DOHH2 (cell line): ENCODE measurements around the gene SLC37A1.

Experiments used
- H3F3A ChIP-seq: fragments of 200-600 bp; sonication (generic), shearing (Covaris generic); 2 replicates; pipeline ENCODE4 v1.6.0; 2016; ENCODE audit warnings: antibody characterized with exemption, mild to moderate bottlenecking; ENCODE audit not compliant: control insufficient read depth, insufficient read depth
- H3K27ac ChIP-seq: fragments of 200-600 bp; sonication (generic); 2 replicates; pipeline ENCODE4 v1.5.1; 2014; ENCODE audit warnings: low read depth, mild to moderate bottlenecking, low read length, moderate library complexity
- H3K27me3 ChIP-seq: fragments of 200-600 bp; sonication (generic); 2 replicates; pipeline ENCODE4 v1.6.1; 2014; ENCODE audit warnings: mild to moderate bottlenecking, low read length, mixed read lengths; ENCODE audit not compliant: control insufficient read depth
- H3K36me3 ChIP-seq: fragments of 200-600 bp; sonication (generic); 2 replicates; pipeline ENCODE4 v1.6.1; 2014; ENCODE audit warnings: mild to moderate bottlenecking, low read length, moderate library complexity, mixed read lengths; ENCODE audit not compliant: control insufficient read depth
- H3K4me1 ChIP-seq: fragments of 200-600 bp; sonication (generic); 2 replicates; pipeline ENCODE4 v1.6.1; 2014; ENCODE audit warnings: mild to moderate bottlenecking, low read length, mixed read lengths; ENCODE audit not compliant: control insufficient read depth
- H3K4me2 ChIP-seq: fragments of 200-600 bp; sonication (generic); 2 replicates; pipeline ENCODE4 v1.6.0; 2014; ENCODE audit warnings: mild to moderate bottlenecking, low read length, moderate library complexity
- H3K4me3 ChIP-seq: fragments of 200-600 bp; sonication (generic); 2 replicates; pipeline ENCODE4 v1.5.1; 2014; ENCODE audit warnings: mild to moderate bottlenecking, low read length, mixed read lengths
- H3K79me2 ChIP-seq: fragments of 200-600 bp; sonication (generic); 2 replicates; pipeline ENCODE4 v1.6.1; 2014; ENCODE audit warnings: mild to moderate bottlenecking, low read length, mixed read lengths; ENCODE audit not compliant: control insufficient read depth
- H3K9me2 ChIP-seq: fragments of 200-600 bp; sonication (generic); replicated peaks from 2 replicates; pipeline ENCODE4 v1.6.1; 2014; ENCODE audit warnings: mild to moderate bottlenecking, low read length, mixed read lengths; ENCODE audit not compliant: control insufficient read depth
- H3K9me3 ChIP-seq: fragments of 200-600 bp; sonication (generic); 2 replicates; pipeline ENCODE4 v1.6.1; 2014; ENCODE audit warnings: antibody characterized with exemption, low read length, mixed read lengths; ENCODE audit not compliant: control insufficient read depth, insufficient read depth
- H4K20me1 ChIP-seq: fragments of 200-600 bp; sonication (generic); 2 replicates; pipeline ENCODE4 v1.6.0; 2014; ENCODE audit warnings: low read depth, mild to moderate bottlenecking, antibody characterized with exemption, low read length, moderate library complexity; ENCODE audit not compliant: control insufficient read depth, insufficient read depth
- CTCF ChIP-seq: fragments of 200-600 bp; sonication (generic); IDR thresholded peaks from one replicate; pipeline ENCODE4 v1.5.1; 2014; ENCODE audit warnings: antibody characterized with exemption, mild to moderate bottlenecking, low read depth, low read length; ENCODE audit not compliant: poor library complexity, severe bottlenecking
- EZH2phosphoT487 ChIP-seq: fragments of 200-600 bp; sonication (generic); IDR thresholded peaks from 2 replicates; pipeline ENCODE4 v1.6.1; 2017; ENCODE audit warnings: borderline replicate concordance, mild to moderate bottlenecking, antibody characterized with exemption, low read length, moderate library complexity, mixed read lengths

The SLC37A1 gene

GRCh38 chr21:42521384-42521783, 7.7 kb downstream of the SLC37A1 start:
- Histone ChIP-seq H4K20me1 (0 out of 2 replicates have a peak, but pooled peaks cover under 1% of the 10 kb centered on the region), H3K4me1 (peaks cover 57% of the 10 kb centered on the region), H3K36me3 (peaks cover 93% of the 10 kb centered on the region), H3K27me3 (no peaks in the 10 kb centered on the region), H3K9me3 (no peaks in the 10 kb centered on the region), H3K27ac (peak overlapping the region; percentile 2; the same call in 1 of the 2 replicates), H3F3A (peaks cover 23% of the 10 kb centered on the region), H3K4me2 (peak overlapping the region; percentile 29), H3K79me2 (peaks cover 72% of the 10 kb centered on the region), H3K9me2 (no peaks in the 10 kb centered on the region), H3K4me3 (no peak overlapping the region)
- TF ChIP-seq EZH2phosphoT487, result no peak
- TF ChIP-seq CTCF, result no peak

- peaks cover 72% of the 10 kb centered on the region for H3K79me2 ChIP-seq
- no peaks in the 10 kb centered on the region for H4K20me1 ChIP-seq
- H3K27ac ChIP-seq, result peak overlapping the region; percentile 2; the same call in 1 of the 2 replicates
- H3K27me3 ChIP-seq, result no peaks in the 10 kb centered on the region
- H3K4me1 ChIP-seq, result peaks cover 57% of the 10 kb centered on the region
- H3F3A ChIP-seq, result peaks cover 23% of the 10 kb centered on the region
- no peak for TF ChIP-seq CTCF
- no peaks in the 10 kb centered on the region for H3K9me3 ChIP-seq
- H3K4me3 ChIP-seq, result no peak overlapping the region
- H3K4me2 ChIP-seq, result peak overlapping the region; percentile 29
- peaks cover 93% of the 10 kb centered on the region for H3K36me3 ChIP-seq
- no peaks in the 10 kb centered on the region for H3K9me2 ChIP-seq
Observed at GRCh38 chr21:42521805-42522204, 8.2 kb downstream of the SLC37A1 start.

GRCh38 chr21:42522271-42522670, 8.6 kb downstream of the SLC37A1 start:
- Histone ChIP-seq H4K20me1 (no peaks in the 10 kb centered on the region), H3K4me2 (no peak overlapping the region), H3K4me3 (no peak overlapping the region), H3F3A (peaks cover 25% of the 10 kb centered on the region), H3K4me1 (peaks cover 61% of the 10 kb centered on the region), H3K36me3 (peaks cover 93% of the 10 kb centered on the region), H3K9me3 (no peaks in the 10 kb centered on the region), H3K79me2 (peaks cover 72% of the 10 kb centered on the region), H3K27ac (no peak overlapping the region), H3K27me3 (no peaks in the 10 kb centered on the region), H3K9me2 (no peaks in the 10 kb centered on the region)
- no peak for TF ChIP-seq CTCF
- TF ChIP-seq EZH2phosphoT487, result no peak
